ENCODE data around the gene BCL2L12.

The BCL2L12 gene

GRCh38 chr19:49676136-49676783, 10.5 kb downstream of the BCL2L12 start (continued):
- no peak for TF ChIP-seq PRDM2 (tag by site-specific recombination; IDR thresholded peaks at IDR 0.05; ENCODE audit: borderline replicate concordance)
- no peak for TF ChIP-seq ZNF140 (tag by site-specific recombination; IDR thresholded peaks at IDR 0.05)
- TF ChIP-seq ZNF292 (tag by site-specific recombination; IDR thresholded peaks at IDR 0.05; ENCODE audit: borderline replicate concordance, low read depth), result no peak
- peak; percentile 61; the same call in 1 of the 2 replicates for TF ChIP-seq KLF10 (tag by site-specific recombination; IDR thresholded peaks at IDR 0.05)
- no peak for TF ChIP-seq ZNF214 (tag by site-specific recombination; IDR thresholded peaks at IDR 0.05; ENCODE audit: borderline replicate concordance)
- no peak for TF ChIP-seq ZNF654 (tag by site-specific recombination; IDR thresholded peaks at IDR 0.05; ENCODE audit: low read depth)
- no peak for TF ChIP-seq ZNF211 (tag by site-specific recombination; IDR thresholded peaks at IDR 0.05; ENCODE audit: low read depth)
- no peak for TF ChIP-seq AEBP2 (tag by site-specific recombination; IDR thresholded peaks at IDR 0.05; ENCODE audit: borderline replicate concordance)
- TF ChIP-seq SP3 (tag by site-specific recombination; IDR thresholded peaks at IDR 0.05), result peak; percentile 21
- TF ChIP-seq GLIS1 (tag by site-specific recombination; IDR thresholded peaks at IDR 0.05), result no peak
- peak; percentile 25; the same call in 1 of the 2 replicates for TF ChIP-seq OVOL3 (tag by site-specific recombination; IDR thresholded peaks at IDR 0.05)
- no peak for TF ChIP-seq ZNF623 (tag by site-specific recombination; IDR thresholded peaks at IDR 0.05)
- TF ChIP-seq ZNF610 (tag by site-specific recombination; IDR thresholded peaks at IDR 0.05; ENCODE audit: borderline replicate concordance), result no peak
- TF ChIP-seq GLI4 (tag by site-specific recombination; IDR thresholded peaks at IDR 0.05), result no peak
- no peak for TF ChIP-seq ZNF274 (IDR thresholded peaks at IDR 0.05; ENCODE audit: low read length)
- no peak for TF ChIP-seq ZNF274 (tag by site-specific recombination; IDR thresholded peaks at IDR 0.05; ENCODE audit: borderline replicate concordance)
- TF ChIP-seq ZNF701 (tag by site-specific recombination; IDR thresholded peaks at IDR 0.05), result no peak
- no peak for TF ChIP-seq TCF7L2 (IDR thresholded peaks at IDR 0.05; ENCODE audit: borderline replicate concordance, low read depth, low read length)
- TF ChIP-seq ZFP41 (tag by site-specific recombination; IDR thresholded peaks at IDR 0.05; ENCODE audit: borderline replicate concordance), result no peak
- peak; percentile 31; the same call in 1 of the 2 replicates for TF ChIP-seq EGR2 (tag by site-specific recombination; IDR thresholded peaks at IDR 0.05; ENCODE audit: low read depth)
- no peak for TF ChIP-seq ZNF169 (tag by site-specific recombination; IDR thresholded peaks at IDR 0.05)
- TF ChIP-seq ZNF670 (tag by site-specific recombination; IDR thresholded peaks at IDR 0.05; ENCODE audit: low read depth), result no peak
- no peak for TF ChIP-seq ZNF23 (tag by site-specific recombination; IDR thresholded peaks at IDR 0.05; ENCODE audit: borderline replicate concordance)
- peak; percentile 22; the same call in 1 of the 2 replicates for TF ChIP-seq ZNF394 (tag by site-specific recombination; IDR thresholded peaks at IDR 0.05; ENCODE audit: borderline replicate concordance)
- TF ChIP-seq HOXA7 (CRISPR knock-in tag; IDR thresholded peaks at IDR 0.05; ENCODE audit: borderline replicate concordance), result no peak
- TF ChIP-seq ZNF302 (tag by site-specific recombination; IDR thresholded peaks at IDR 0.05; ENCODE audit: low read depth), result no peak
- TF ChIP-seq ZNF433 (tag by site-specific recombination; IDR thresholded peaks at IDR 0.05; ENCODE audit: low read depth), result no peak
- no peak for TF ChIP-seq SCRT1 (tag by site-specific recombination; IDR thresholded peaks at IDR 0.05; ENCODE audit: borderline replicate concordance)
- TF ChIP-seq ZNF561 (tag by site-specific recombination; IDR thresholded peaks at IDR 0.05; ENCODE audit: borderline replicate concordance), result peak; percentile 56; the same call in 1 of the 2 replicates
- TF ChIP-seq SCRT2 (tag by site-specific recombination; IDR thresholded peaks at IDR 0.05), result no peak
- TF ChIP-seq ZNF10 (tag by site-specific recombination; IDR thresholded peaks at IDR 0.05), result 0 out of 2 replicates have a peak, but pooled peaks have one; percentile 11
- peak; percentile 74 for TF ChIP-seq ZBTB17 (tag by site-specific recombination; IDR thresholded peaks at IDR 0.05)
- no peak for TF ChIP-seq ZNF426 (tag by site-specific recombination; IDR thresholded peaks at IDR 0.05)
- TF ChIP-seq TRIM28 (IDR thresholded peaks at IDR 0.05; ENCODE audit: borderline replicate concordance, low read length), result no peak
